Muscle of arm (tissue), 12 donors: ENCODE results near the gene ARL8B. TPM values are rescaled to one million over a fixed set of nuclear protein-coding genes. Genes with fewer than 3 reads are reported as not detected.

Experiments
- DNase-seq: peaks from one replicate; pipeline ENCODE4 v3.0.0-alpha.2; 2013
- polyA plus RNA-seq, 12 donors: library from polyadenylated mRNA; unstranded; fragments of 120-200 nt; gene quantifications; one replicate each; pipeline ENCODE4 v1.2.1, GENCODE V29; 2013; ENCODE audit not compliant: insufficient read length in 12 of 12

Gene ARL8B
- polyA plus RNA-seq, 12 donors = 44.2 to 67.3 (median 50.6) TPM; not detected in 1

DNA sequence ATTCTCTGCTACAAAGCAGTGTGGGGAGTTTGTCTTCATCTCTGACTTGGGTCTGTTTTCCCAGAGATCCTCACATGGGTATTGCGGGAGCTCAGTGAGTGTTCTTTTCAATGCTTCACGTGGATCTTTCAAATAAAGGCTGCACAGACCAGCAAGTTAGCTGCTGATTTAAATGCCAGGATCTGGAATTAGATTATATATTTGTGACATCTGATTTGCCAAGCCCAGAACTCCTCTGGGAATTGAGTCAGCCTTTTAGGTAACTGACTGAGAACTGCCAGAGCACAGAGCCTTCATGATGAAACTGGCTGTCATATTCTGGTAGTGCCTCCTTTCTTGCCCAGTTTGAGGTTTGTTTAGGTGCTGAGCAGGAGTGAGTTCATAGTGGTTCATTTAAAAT, 80.1 kb downstream of the ARL8B start:
- no peak for DNase-seq

DNA sequence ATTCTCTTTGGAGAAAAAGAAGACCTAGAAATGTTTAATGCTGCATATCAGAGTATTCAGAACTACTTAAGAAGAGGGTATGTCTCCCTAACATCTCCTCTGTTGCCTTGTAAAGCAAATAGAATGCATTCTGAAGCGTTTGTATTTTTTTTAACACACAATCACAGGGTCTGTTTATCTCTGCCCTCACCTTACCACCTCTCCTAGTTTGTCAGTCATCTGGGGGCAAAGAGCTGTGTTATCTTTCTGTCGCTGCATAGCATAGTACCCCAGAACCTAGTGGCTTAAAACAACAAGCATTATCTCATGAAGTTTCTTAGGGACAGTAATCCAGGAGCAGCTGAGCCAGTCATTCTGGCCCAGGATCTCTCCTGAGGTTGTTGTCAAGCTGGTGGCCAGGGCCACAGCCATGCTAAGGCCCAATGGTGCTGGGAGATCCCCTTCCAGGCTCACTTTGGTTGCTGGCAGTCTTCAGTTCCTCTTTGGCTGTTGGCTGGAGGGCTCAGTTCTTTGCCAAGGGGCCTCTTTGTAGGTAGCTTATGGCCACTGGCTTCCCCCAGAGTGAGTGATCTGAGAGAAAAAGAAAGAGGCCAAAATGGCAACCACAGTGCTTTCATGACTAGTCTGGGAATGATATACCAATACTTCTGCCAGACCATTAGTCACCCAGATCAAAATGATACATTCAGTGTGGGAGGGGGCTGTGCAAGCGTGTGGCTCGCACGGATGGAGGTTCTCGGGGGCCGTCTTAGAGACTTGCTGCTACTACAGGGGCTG, 83.3 kb downstream of the ARL8B start:
- no peak for DNase-seq

DNA sequence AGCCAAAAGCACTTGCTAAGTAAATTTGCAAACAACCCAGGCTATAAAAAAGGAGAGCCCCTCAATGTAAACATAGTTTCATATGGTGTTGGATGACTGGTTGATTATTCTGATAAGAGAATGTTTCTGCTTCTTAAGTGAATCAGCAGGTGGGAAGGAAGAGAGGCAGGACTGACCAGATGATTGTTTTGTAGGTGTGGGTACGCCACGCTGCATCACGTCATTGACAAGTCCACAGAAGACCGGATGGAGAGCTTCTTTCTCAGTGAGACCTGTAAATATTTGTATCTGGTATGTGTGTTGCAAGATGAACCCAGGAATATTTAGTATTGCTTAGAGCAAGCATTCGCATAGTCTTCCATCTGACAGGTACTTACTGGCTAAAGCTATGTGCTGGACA, 88.8 kb downstream of the ARL8B start:
- DNase-seq = no peak

DNA sequence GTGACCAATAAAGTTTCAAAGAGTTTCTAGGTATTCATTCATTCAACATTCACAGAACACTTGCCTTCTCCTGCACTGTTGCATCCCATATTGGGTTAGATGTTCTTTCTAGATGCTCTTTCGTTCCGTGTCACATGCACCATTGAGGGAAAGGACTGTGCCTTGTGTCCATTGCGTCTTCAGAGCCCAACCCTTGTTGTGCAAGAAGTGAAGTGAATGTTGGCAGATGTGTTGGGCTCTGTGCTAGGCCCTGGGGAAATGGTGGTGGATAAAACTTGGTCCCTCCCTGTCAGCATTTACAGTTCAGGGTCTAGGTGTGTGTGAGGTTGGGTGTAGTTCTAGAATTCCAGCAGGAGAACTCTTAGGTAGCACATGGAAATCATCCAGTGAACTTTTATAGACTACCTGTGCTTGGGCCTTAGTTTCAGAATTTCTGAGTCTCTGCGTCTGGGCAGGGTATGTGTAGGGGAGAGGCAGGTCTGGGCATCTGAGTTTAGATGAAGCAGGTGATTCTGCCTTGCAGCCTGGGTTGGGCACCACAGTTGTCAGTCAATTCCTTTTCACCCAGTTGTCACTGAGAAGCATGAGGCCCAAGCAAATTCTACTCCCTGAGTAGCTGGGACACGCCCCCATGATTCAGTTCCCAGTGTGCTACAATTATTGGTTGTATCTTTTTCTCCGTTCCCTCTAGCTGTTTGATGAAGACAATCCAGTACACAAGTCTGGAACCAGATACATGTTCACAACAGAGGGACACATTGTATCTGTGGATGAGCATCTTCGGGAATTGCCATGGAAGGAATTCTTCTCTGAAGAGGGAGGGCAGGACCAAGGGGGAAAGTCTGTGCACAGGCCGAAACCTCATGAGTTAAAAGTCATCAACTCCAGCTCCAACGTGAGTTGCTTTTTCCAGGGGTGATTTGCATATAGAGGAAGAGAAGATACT, 90.8 kb downstream of the ARL8B start:
- DNase-seq = no peak

DNA sequence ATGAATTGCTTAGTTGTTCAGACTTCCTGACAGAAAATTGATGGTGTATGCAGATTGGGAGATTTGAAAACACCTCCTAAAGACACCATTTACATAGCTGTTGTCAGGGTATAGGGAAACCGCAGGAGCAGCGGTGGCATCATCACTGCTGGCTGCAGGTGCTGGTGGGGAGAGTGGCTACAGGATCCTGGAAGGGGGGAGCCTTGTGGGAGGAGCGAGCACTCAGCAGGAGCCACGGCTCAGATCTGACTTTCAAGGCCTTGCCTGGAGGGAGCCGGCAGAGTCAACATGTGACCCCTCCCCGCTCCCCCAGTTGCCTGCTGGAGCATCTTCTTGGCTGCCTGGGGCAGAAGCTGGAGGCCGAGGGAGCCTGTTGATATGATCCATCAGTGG, 91.5 kb downstream of the ARL8B start:
- no peak for DNase-seq

DNA sequence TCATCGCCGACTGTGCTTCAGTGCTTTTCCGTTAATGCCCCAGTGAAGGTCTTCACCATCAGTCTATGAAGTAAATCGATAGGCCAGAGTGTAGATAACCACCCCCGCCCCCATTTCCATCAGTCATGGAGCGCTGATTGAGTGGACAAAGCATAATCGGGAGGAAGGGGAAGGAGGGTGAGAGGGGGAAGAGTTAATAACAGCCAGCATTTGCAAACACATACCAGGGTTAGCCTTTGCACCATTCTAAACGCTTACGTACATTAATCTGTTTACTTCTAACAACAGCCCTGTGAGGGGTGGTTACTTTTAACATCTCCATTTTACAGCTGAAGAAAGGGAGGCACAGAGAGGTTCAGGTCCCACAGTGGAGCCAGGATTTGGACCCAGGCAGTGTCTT, 92.3 kb downstream of the ARL8B start:
- DNase-seq = no peak

DNA sequence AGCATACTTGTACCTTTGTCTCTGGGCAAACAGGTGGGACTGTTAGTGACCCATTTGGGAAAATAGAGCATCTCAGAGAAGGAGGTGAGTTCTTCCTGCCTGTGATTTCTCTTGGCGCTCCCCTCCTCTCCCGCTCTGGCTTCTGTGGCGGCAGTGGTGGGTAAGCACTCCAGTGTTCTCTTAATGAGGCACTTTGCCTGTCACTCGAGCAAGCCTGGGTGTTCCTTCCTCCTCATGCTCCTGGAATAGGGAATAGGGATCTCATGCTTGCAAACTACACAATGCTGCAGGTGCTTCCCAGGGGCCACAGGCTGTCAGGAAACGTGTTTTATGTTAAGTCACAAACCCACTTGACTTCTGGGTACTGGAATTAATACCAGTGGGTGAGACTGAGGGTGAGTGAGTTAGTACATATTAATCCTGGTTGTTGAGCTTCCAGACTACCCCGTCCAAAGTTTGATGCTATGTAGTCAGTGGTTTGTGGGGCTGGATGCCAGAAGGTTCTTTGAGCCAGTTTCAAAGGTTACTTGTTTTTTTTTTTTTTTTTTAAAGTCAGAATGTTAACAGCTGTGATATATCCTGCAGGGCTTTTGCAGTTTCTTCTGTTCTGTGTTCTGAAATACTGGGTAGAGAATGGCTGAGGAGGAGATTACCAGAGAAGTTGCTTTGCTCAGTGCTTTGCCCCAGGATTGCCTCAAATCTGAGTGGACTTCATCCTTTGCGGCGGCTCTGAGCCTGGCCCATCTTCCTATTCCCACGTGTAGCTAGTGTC, 95.9 kb downstream of the ARL8B start:
- no peak for DNase-seq

DNA sequence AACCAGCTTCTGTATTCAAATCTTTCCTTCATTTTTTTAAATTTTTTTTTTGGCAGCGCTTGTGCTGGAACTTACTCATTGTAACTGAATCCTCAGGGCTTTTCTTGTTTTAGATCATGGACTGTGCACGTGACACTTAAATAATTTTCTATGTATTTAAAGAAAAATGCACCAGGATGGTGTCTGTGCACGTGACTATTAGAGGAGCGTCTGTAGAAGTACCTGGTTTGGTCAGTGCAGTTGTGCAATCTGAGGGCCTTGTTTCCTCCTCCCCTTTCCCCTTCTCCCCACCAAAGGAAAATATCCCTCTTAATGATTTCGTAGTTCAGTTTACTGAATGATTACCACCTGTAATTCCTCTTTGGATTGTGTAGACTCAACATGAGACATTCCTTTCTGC, 96.7 kb downstream of the ARL8B start:
- no peak for DNase-seq

DNA sequence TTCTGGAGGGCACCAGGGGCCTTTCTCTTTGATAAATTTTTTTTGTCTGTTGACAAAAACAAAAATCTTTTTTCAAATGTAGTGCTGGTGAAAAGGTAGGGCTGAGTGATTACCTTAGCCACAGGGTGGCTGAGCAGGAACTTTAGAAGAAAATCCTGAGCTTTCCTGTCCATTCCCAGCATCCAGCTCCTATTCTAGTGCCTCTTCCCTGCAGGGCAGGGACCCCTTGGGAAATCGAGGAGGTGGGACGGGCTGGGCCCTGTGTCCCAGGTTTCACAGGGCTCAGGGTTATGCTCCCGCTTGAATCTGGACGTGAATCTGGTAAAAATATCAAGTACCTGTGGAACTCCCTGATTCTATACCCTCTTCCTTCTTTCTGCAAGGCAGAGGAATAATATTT, 97.1 kb downstream of the ARL8B start:
- DNase-seq = no peak

DNA sequence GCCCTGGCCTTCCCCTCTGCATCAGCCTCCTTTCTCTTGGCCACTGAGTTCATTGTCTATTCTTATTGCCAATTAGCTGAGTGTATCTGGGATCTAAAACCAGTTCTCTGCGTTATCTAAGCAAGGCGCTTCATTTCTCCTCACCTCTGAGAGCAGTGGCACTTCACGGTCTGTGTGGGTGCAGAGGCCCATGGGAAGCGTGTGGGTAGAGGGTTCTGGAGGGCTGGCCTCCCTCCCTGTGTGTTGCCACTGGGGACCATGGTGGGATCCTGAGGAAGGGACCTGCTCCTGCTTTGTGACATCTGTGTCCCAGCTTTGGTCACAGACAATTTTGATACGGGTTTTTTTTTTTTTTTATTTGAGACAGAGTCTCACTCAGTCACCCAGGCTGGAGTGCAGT, 98.1 kb downstream of the ARL8B start:
- no peak for DNase-seq

DNA sequence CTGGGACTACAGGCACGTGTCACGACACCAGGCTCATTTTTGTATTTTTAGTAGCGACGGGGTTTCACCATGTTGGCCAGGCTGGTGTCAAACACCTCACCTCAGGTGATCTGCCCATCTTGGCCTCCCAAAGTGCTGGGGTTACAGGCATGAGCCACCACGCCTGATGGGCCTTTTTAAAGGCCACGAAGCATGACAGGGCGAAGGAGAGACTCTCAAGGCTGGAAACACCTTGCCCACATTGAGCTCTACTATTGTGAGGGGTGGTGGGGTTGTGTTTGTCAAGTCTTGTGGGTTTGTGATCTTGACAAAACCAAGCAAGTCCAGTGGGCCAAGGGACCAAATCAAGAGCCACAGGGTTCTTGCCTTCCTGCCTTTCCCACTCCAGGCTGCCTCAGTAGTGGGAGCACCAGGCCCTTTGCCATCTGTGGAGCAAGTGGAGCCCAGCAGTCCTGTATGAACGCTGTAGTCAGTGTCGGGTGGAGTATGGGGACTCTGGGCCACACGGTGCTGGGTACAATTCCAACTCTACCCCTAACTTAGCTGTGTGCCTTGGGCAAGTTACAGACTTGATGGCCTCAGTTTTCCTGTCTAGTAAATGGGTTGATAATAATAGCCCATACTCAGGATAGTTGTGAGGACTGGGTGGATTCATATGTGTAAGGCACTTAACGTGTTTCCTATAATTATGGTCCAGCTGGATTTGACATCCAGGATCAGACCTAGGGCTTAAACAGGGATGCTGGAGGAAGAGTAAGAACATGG, 98.8 kb downstream of the ARL8B start:
- DNase-seq = no peak

DNA sequence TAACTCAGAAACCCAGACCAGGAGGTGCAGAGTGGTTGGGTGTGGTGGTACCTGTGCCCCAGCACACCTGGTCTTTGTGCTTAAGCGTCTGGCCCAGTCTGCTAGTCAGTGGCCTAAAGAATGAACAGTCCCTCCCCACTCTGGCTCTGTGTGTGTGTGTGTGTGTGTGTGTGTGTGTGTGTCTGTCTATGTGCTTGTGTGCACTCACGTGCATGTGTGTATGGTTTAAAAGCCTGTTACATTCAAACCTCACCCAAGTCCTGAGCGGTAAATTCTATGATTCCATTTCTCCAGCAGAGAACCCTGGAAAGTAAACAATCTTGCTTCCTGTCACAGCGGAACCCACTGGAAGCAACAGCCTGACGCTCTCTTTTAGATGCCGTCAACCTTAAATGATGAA, 99.6 kb downstream of the ARL8B start:
- no peak for DNase-seq

DNA sequence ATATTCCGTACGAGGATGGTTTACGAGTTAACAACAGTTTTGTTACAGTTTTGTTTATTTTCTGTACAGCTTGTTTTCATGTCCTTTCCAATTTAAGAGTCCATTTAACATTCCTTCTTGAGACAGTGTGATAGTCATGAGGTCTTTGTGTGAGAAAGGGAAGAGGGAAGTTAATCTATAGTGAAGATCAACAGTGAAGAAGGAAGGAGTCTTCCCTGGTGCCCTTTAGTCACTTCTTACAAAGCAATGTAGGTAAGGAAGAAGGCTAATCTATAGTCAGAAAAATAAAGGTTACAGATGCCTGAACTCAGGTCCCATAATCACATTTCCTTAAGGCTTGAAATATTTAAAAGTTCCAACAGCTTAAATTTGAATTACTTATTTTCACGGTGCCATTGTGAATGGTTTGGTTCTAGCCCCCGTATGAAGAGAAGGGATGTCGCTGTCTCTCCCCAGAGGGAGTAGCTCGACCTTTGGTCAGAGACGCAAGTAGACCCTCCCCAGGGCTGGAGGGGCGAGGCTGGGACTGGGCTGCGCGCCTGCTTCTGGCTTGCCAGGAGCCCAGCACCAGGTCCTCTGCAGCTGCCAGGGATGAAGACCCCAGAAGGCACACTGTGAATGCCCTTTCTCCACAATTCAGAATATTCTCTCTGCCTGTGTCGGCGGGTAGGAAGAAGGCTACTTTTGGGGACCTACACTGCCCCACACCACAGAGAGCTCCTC, 100.4 kb downstream of the ARL8B start:
- DNase-seq = no peak

DNA sequence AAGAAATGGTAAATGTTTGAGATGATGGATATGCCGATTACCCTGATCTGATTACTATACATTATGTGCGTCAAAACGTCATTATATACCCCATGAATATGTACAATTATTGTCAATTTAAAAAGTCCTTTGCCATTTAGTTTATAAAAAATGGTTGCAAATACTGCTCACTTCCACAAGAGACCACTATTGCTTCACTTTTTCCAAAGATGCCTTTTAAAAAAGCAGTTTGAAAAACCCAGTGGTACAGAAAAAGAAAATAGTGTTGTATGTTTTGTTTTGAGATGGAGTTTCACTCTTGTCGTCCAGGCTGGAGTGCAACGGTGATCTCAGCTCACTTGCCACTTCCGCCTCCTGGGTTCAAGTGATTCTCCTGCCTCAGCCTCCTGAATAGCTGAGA, 104.7 kb downstream of the ARL8B start:
- DNase-seq = peak; percentile 15

DNA sequence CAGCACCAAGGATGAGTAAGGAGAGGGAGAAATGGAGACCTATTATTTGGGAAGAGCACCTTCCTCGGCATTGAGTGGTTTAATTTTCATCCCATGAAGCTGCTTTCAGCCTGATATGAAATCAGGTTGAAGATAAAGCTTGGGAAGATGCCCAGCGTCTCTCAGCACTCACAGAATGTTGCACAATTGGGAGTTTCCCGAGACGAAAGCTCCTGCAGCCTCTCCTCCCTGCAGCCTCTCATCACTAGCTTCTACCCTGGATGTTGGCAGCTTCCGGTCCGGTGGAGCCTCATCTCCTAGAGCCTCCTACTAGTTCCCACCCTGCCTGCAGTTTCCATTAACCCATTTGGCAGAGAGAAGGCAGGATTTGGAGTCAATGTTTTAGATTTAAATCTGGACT, 105.7 kb downstream of the ARL8B start:
- DNase-seq = no peak

DNA sequence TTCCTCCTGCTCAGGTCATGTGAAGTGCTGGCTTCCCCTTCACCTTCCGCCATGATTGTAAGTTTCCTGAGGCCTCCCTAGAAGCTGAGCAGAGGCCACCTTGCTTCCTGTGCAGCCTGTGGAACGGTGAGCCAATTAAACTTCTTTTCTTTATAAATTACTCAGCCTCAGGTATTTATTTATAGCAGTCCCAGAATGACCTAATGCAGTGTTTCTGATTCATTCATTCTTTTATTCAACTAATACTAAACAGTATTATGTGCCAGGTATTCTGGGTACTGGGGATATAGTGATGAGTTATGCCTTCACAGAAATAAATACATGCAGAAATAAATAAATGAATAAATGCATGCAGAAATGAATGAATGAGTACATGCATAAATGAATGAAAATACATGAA, 107.3 kb downstream of the ARL8B start:
- DNase-seq = no peak
